ENCODE results near the gene CEP135.

- TF ChIP-seq, protein P1, sequence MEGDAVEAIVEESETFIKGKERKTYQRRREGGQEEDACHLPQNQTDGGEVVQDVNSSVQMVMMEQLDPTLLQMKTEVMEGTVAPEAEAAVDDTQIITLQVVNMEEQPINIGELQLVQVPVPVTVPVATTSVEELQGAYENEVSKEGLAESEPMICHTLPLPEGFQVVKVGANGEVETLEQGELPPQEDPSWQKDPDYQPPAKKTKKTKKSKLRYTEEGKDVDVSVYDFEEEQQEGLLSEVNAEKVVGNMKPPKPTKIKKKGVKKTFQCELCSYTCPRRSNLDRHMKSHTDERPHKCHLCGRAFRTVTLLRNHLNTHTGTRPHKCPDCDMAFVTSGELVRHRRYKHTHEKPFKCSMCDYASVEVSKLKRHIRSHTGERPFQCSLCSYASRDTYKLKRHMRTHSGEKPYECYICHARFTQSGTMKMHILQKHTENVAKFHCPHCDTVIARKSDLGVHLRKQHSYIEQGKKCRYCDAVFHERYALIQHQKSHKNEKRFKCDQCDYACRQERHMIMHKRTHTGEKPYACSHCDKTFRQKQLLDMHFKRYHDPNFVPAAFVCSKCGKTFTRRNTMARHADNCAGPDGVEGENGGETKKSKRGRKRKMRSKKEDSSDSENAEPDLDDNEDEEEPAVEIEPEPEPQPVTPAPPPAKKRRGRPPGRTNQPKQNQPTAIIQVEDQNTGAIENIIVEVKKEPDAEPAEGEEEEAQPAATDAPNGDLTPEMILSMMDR (IDR thresholded peaks at IDR 0.05) = no peak
- TF ChIP-seq POLR2A (IDR thresholded peaks at IDR 0.05) = no peak
Measured at GRCh38 chr4:56008206-56008605, 59.5 kb downstream of the CEP135 start.

Data from Peyer's patch (tissue), 4 donors.